Adrenal gland (tissue), 12 donors: ENCODE data around the gene PABPN1. TPM values are rescaled to one million over a fixed set of nuclear protein-coding genes. Genes with fewer than 3 reads are reported as not detected.

Experiments
- DNase-seq, 7 donors: peaks; one replicate each; pipeline ENCODE4 v3.0.0-alpha.2; 2019 to 2020
- H3K27ac ChIP-seq, 5 donors: fragments of 200-600 bp; sonication (generic) in 4 of 5; 1 replicate in 3 of 5; 2 replicates in 2 of 5; pipeline versions ENCODE4 v1.5.1 to v1.8.0; 2016 to 2020; ENCODE audit warnings: mild to moderate bottlenecking in 1 of 5
- H3K27me3 ChIP-seq: fragments of 200-600 bp; 2 replicates; pipeline ENCODE4 v1.8.0; 2021
- H3K36me3 ChIP-seq, 2 donors: fragments of 200-600 bp; replicated peaks in 1 of 2; 1 replicate in 1 of 2; 2 replicates in 1 of 2; pipeline versions ENCODE4 v1.5.1 to v1.8.0; 2018 to 2022
- H3K4me1 ChIP-seq, 2 donors: fragments of 200-600 bp; replicated peaks in 1 of 2; 1 replicate in 1 of 2; 2 replicates in 1 of 2; pipeline versions ENCODE4 v1.5.1 to v1.8.0; 2018 to 2021
- H3K4me3 ChIP-seq, 4 donors: fragments of 200-600 bp; sonication (generic) in 3 of 4; one replicate each; pipeline ENCODE4 v1.5.1; 2016 to 2018
- H3K9me3 ChIP-seq, 3 donors: fragments of 200-600 bp; sonication (generic) in 1 of 3; replicated peaks in 1 of 3; 1 replicate in 2 of 3; 2 replicates in 1 of 3; pipeline versions ENCODE4 v1.5.1 to v1.8.0; 2016 to 2021
- CTCF ChIP-seq, 6 experiments: fragments of 450-650 bp in 4 of 6; fragments of 200-600 bp in 2 of 6; sonication (generic) in 1 of 6; IDR thresholded peaks; 1 replicate in 5 of 6; 2 replicates in 1 of 6; pipeline versions ENCODE4 v1.5.1 to v1.8.0; 2016 to 2021; ENCODE audit warnings: antibody characterized with exemption in 6 of 6, mild to moderate bottlenecking in 2 of 6, moderate library complexity in 1 of 6
- POLR2A ChIP-seq, 2 donors: fragments of 450-650 bp; IDR thresholded peaks; one replicate each; pipeline ENCODE4 v1.6.1; 2017; ENCODE audit warnings: antibody characterized with exemption in 2 of 2, mild to moderate bottlenecking in 2 of 2, moderate library complexity in 1 of 2
- WGBS, 4 donors: extraction: QIAGEN DNeasy Blood & Tissue Kit in 2 of 4; methylation state at CpG; one replicate each; pipeline versions ENCODE4 v1.1.5 to v1.1.7; 2013 to 2017; 5-methylcytosine and 5-hydroxymethylcytosine counted together
- intact Hi-C, 2 donors: fragments of 100-400 bp; cut with DNase I; formaldehyde crosslinking; loops; one replicate each; pipeline versions ENCODE4 v1.14.1 to v1.15.0; 2022 to 2023
- polyA plus RNA-seq, 3 donors: library from polyadenylated mRNA; stranded (reverse); fragments of 200-250 nt in 2 of 3; fragments of 350-450 nt in 1 of 3; fragmentation: Illumina TruSeq in 1 of 3; extraction: RNeasy Lipid Tissue Mini Kit (QIAGEN cat#74804) in 1 of 3; gene quantifications; one replicate each; pipeline ENCODE4 v1.2.3, GENCODE V29; 2013 to 2014
- total RNA-seq, 9 donors: library from RNA; depleted of rRNA in 4 of 9; stranded (reverse); fragments of >200 nt in 4 of 9; fragments of 120-200 nt in 1 of 9; fragmentation: NEBNext Ultra II Directional in 1 of 9; extraction: Animal tissue kit (Norgen Biotek cat#: 25700) in 1 of 9; gene quantifications; one replicate each; pipeline versions ENCODE4 v1.1.0 to v1.2.4, GENCODE V29; 2013 to 2023
- donor health status: healthy with polysubstance abuse.
- donor health status: Bipolar disorder and iron deficiency.
- donor health status: DM: yes; HTN: yes; CAD: no.
- donor health status: DM: no; HTN: no; CAD: no.
- donor health status: DM: no; HTN: no; CAD: no.
- donor health status: DM: yes; HTN: yes; CAD: no.

The PABPN1 gene
- total and polyA plus RNA-seq, 12 donors = 18.3 to 632 (median 99.3) TPM

DNA sequence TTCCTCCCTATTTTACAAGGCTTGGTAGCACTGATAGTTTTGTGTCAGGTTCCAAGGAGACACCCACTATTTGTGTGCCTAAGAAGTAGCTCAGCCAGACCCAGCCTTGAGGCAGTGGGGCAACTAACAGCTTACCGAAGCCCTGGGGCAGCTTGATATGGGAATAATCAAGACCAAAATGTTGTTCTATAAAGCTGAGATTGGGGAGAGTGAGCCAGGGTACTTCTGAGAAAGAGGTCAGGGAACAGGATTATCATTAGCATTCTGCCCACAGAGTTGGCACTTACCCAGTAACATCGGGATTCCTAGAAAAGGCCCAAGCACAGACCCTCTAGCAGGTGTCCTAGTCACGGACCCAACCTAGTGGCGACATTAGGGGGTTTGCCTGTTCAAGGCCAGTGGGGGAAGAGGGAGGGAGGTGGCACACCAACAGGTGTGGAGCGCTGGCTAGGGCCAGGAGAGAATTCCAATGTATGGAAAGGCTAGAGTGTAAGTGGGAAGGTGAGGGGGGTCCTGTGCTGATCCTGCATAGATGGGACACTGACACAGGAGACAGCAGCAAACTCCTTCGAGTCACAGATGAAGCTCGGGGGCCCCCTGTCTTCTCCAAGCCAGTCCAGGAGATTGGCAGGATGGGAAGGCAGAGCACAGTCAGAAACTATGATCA lies 23.5 kb upstream of the PABPN1 start:
- 87 to 92% (median 90%) methylated on average over 6 to 7 of the region's 7 CpGs for WGBS, 4 donors
- intact Hi-C loops = loop anchor here in 1 of 2 donors (10.0 kb wide), 1 partner anchor 173 kb away; no protein-coding TSS in a partner anchor

GRCh38 chr14:23299211-23299957 lies 21.9 kb upstream of the PABPN1 start:
- H3K27ac ChIP-seq = peak overlapping the region in 3 of 5 donors; percentile 21 to 99 (median 51)
- H3K36me3 ChIP-seq = peaks cover 0 to 5% of the 10 kb centered on the region in 2 donors
- intact Hi-C loops = loop anchor here in 1 of 2 donors (10.0 kb wide), 1 partner anchor 175 kb away; no protein-coding TSS in a partner anchor
- TF ChIP-seq POLR2A (IDR thresholded peaks at IDR 0.05) (no peak), CTCF (IDR thresholded peaks at IDR 0.05) (peak in 3 of 6 experiments; percentile 20 to 36 (median 25))
- peaks cover 14 to 27% of the 10 kb centered on the region in 2 donors for H3K4me1 ChIP-seq
- peak in 2 of 7 donors; percentile 42 to 67 for DNase-seq
- no peaks in the 10 kb centered on the region for H3K27me3 ChIP-seq
- no peaks in the 10 kb centered on the region for H3K9me3 ChIP-seq
- 89 to 93% (median 91%) methylated on average over 2 of the region's 2 CpGs for WGBS, 4 donors
- H3K4me3 ChIP-seq = no peak overlapping the region

More for the DNA sequence above, 23.5 kb upstream of the PABPN1 start:
- Histone ChIP-seq H3K27ac (peak overlapping the region in 1 of 5 donors; percentile 99), H3K9me3 (no peaks in the 10 kb centered on the region), H3K4me1 (peaks cover 10 to 22% of the 10 kb centered on the region in 2 donors), H3K27me3 (no peaks in the 10 kb centered on the region), H3K36me3 (peaks cover 0 to 5% of the 10 kb centered on the region in 2 donors), H3K4me3 (no peak overlapping the region)
- peak in 1 of 7 donors; percentile 51 for DNase-seq
- TF ChIP-seq POLR2A (IDR thresholded peaks at IDR 0.05) = no peak
- TF ChIP-seq CTCF (IDR thresholded peaks at IDR 0.05) = no peak

- DNase-seq = peak in 1 of 7 donors; percentile 59
- Histone ChIP-seq H3K27ac (peak overlapping the region; percentile 81 to 99 (median 95)), H3K4me1 (peaks cover 14 to 22% of the 10 kb centered on the region in 2 donors), H3K9me3 (no peaks in the 10 kb centered on the region), H3K4me3 (peak overlapping the region in 3 of 4 donors; percentile 47 to 64 (median 58)), H3K27me3 (no peaks in the 10 kb centered on the region), H3K36me3 (peaks cover 0 to 5% of the 10 kb centered on the region in 2 donors)
- 66 to 69% (median 68%) methylated on average over 10 of the region's 10 CpGs for WGBS, 4 donors
- intact Hi-C loops = loop anchor here in 1 of 2 donors (10.0 kb wide), 1 partner anchor 175 kb away; no protein-coding TSS in a partner anchor
- TF ChIP-seq CTCF (IDR thresholded peaks at IDR 0.05) (no peak), POLR2A (IDR thresholded peaks at IDR 0.05) (no peak)
Measured at GRCh38 chr14:23299986-23300686, 21.1 kb upstream of the PABPN1 start.
